Prostate gland (tissue), 2 donors: ENCODE data around the gene EEF1B2.

Source experiments
- CTCF ChIP-seq, 4 experiments: fragments of 200-600 bp in 2 of 4; fragments of 450-650 bp in 2 of 4; sonication (generic) in 2 of 4; IDR thresholded peaks; 1 replicate in 3 of 4; 2 replicates in 1 of 4; pipeline ENCODE4 v1.5.1; 2016 to 2019; ENCODE audit warnings: antibody characterized with exemption in 4 of 4, mild to moderate bottlenecking in 2 of 4, moderate library complexity in 2 of 4
- POLR2A ChIP-seq: fragments of 450-650 bp; IDR thresholded peaks from one replicate; pipeline ENCODE4 v1.6.1; 2016; ENCODE audit warnings: antibody characterized with exemption, mild to moderate bottlenecking
- POLR2AphosphoS5 ChIP-seq: sonication (generic); formaldehyde crosslinking; IDR thresholded peaks from one replicate; pipeline ENCODE4 v1.6.1; 2017; ENCODE audit warnings: antibody characterized with exemption

GRCh38 chr2:206112846-206113547, 46.7 kb upstream of the EEF1B2 start:
- TF ChIP-seq CTCF (IDR thresholded peaks at IDR 0.05) (no peak), POLR2A (no peak), POLR2AphosphoS5 (no peak)
